ENCODE data around the gene HOXC10. TPM values are rescaled to one million over a fixed set of nuclear protein-coding genes. Genes with fewer than 3 reads are reported as not detected.

Gene HOXC10
- total RNA-seq, 6 donors from 2014 or later: not detected

- 4 to 5% methylated on average over 20 to 23 of the region's 24 CpGs for WGBS, 2 donors
- no peaks in the 10 kb centered on the region for H3K36me3 ChIP-seq
- TF ChIP-seq POLR2AphosphoS5 (IDR thresholded peaks at IDR 0.05) (no peak), EP300 (IDR thresholded peaks at IDR 0.05) (no peak), CTCF (IDR thresholded peaks at IDR 0.05) (no peak), POLR2A (IDR thresholded peaks at IDR 0.05) (no peak)
- H3K27ac ChIP-seq: no peak overlapping the region
- peaks cover 1 to 84% (median 41%) of the 10 kb centered on the region in 4 donors for H3K27me3 ChIP-seq
- ATAC-seq (ENCODE audit: low FRiP score in 2 of 2) (peak in 1 of 2 donors; percentile 33), DNase-seq (peak in 1 of 2 donors; percentile 35)
- H3K4me3 ChIP-seq: peak overlapping the region in 3 of 4 donors; percentile 30 to 46 (median 45)
- no peaks in the 10 kb centered on the region for H3K9me3 ChIP-seq
- peaks cover 26 to 35% (median 33%) of the 10 kb centered on the region in 4 donors for H3K4me1 ChIP-seq
These were observed 32.3 kb downstream of the HOXC10 start for GRCh38 chr12:54017027-54017788.

GRCh38 chr12:54017878-54018467 is 33.0 kb downstream of the HOXC10 start:
- Histone ChIP-seq H3K36me3 (no peaks in the 10 kb centered on the region), H3K9me3 (no peaks in the 10 kb centered on the region), H3K27me3 (peaks cover 1 to 78% (median 39%) of the 10 kb centered on the region in 4 donors), H3K4me3 (peak overlapping the region in 3 of 4 donors; percentile 30 to 46 (median 45)), H3K4me1 (peaks cover 26 to 35% (median 33%) of the 10 kb centered on the region in 4 donors), H3K27ac (peak overlapping the region in 1 of 4 donors; percentile 48)
- ATAC-seq (ENCODE audit: low FRiP score in 2 of 2): peak; percentile 50 to 91
- no peak for TF ChIP-seq POLR2A (IDR thresholded peaks at IDR 0.05)
- no peak for TF ChIP-seq EP300 (IDR thresholded peaks at IDR 0.05)
- no peak for TF ChIP-seq CTCF (IDR thresholded peaks at IDR 0.05)
- no peak for TF ChIP-seq POLR2AphosphoS5 (IDR thresholded peaks at IDR 0.05)
- peak; percentile 46 to 92 for DNase-seq
- 3 to 5% methylated on average over 8 to 26 of the region's 34 CpGs for WGBS, 2 donors

- Histone ChIP-seq H3K27ac (peak overlapping the region in 1 of 4 donors; percentile 48), H3K36me3 (no peaks in the 10 kb centered on the region), H3K9me3 (no peaks in the 10 kb centered on the region), H3K4me3 (peak overlapping the region in 2 of 4 donors; percentile 45 to 46), H3K27me3 (peaks cover 1 to 73% (median 39%) of the 10 kb centered on the region in 4 donors), H3K4me1 (peaks cover 26 to 35% (median 33%) of the 10 kb centered on the region in 4 donors)
- TF ChIP-seq CTCF (IDR thresholded peaks at IDR 0.05) (no peak), EP300 (IDR thresholded peaks at IDR 0.05) (no peak), POLR2A (IDR thresholded peaks at IDR 0.05) (no peak), POLR2AphosphoS5 (IDR thresholded peaks at IDR 0.05) (no peak)
- 20 to 37% methylated on average over 18 to 29 of the region's 29 CpGs for WGBS, 2 donors
- peak in 1 of 2 donors; percentile 2 for ATAC-seq (ENCODE audit: low FRiP score in 2 of 2)
- DNase-seq: no peak
These were observed 33.6 kb downstream of the HOXC10 start for GRCh38 chr12:54018468-54018984.

- Histone ChIP-seq H3K27me3 (peaks cover 1 to 72% (median 42%) of the 10 kb centered on the region in 4 donors), H3K27ac (peak overlapping the region in 1 of 4 donors; percentile 30), H3K36me3 (no peaks in the 10 kb centered on the region), H3K4me3 (peak overlapping the region in 1 of 4 donors; percentile 14), H3K9me3 (no peaks in the 10 kb centered on the region), H3K4me1 (peaks cover 26 to 33% (median 32%) of the 10 kb centered on the region in 4 donors)
- 33 to 46% methylated on average over 37 to 43 of the region's 43 CpGs for WGBS, 2 donors
- DNase-seq: peak in 1 of 2 donors; percentile 74
- TF ChIP-seq CTCF (IDR thresholded peaks at IDR 0.05) (no peak), EP300 (IDR thresholded peaks at IDR 0.05) (no peak), POLR2AphosphoS5 (IDR thresholded peaks at IDR 0.05) (no peak), POLR2A (IDR thresholded peaks at IDR 0.05) (no peak)
- no peak for ATAC-seq (ENCODE audit: low FRiP score in 2 of 2)
These were observed 34.3 kb downstream of the HOXC10 start for GRCh38 chr12:54019091-54019811.
